Effector memory CD4-positive, alpha-beta T cell (primary cell): ENCODE results near the gene ADAM17.

Experiments
- DNase-seq, 3 donors: peaks; one replicate each; pipeline ENCODE4 v3.0.0-alpha.2; 2020
- H3K27ac ChIP-seq: 2 replicates; pipeline ENCODE4 v1.7.0; 2013; ENCODE audit warnings: mild to moderate bottlenecking, low read length, moderate library complexity; ENCODE audit not compliant: insufficient read depth, poor library complexity, severe bottlenecking
- H3K27me3 ChIP-seq: replicated peaks from 2 replicates; pipeline ENCODE4 v1.7.0; 2013; ENCODE audit warnings: mild to moderate bottlenecking, low read length; ENCODE audit not compliant: insufficient read depth, control insufficient read depth, poor library complexity, severe bottlenecking
- H3K36me3 ChIP-seq: 2 replicates; pipeline ENCODE4 v1.7.0; 2013; ENCODE audit warnings: mild to moderate bottlenecking, low read length, moderate library complexity; ENCODE audit not compliant: control insufficient read depth, insufficient read depth
- H3K4me1 ChIP-seq: 2 replicates; pipeline ENCODE4 v1.7.0; 2013; ENCODE audit warnings: low read length, mild to moderate bottlenecking; ENCODE audit not compliant: control insufficient read depth, insufficient read depth, poor library complexity, severe bottlenecking
- H3K4me3 ChIP-seq: 2 replicates; pipeline ENCODE4 v1.7.0; 2013; ENCODE audit warnings: low read length, low read depth, mild to moderate bottlenecking; ENCODE audit not compliant: insufficient read depth, poor library complexity, severe bottlenecking
- H3K9me3 ChIP-seq: 2 replicates; pipeline ENCODE4 v1.7.0; 2013; ENCODE audit warnings: mild to moderate bottlenecking, low read length, moderate library complexity; ENCODE audit not compliant: control insufficient read depth

Gene ADAM17

GRCh38 chr2:9497017-9497416, 58.6 kb downstream of the ADAM17 start:
- Histone ChIP-seq H3K4me3 (no peak overlapping the region), H3K9me3 (no peaks in the 10 kb centered on the region), H3K27me3 (no peaks in the 10 kb centered on the region), H3K4me1 (no peaks in the 10 kb centered on the region), H3K27ac (no peak overlapping the region), H3K36me3 (peaks cover 43% of the 10 kb centered on the region)
- no peak for DNase-seq

GRCh38 chr2:9494081-9494480, 61.5 kb downstream of the ADAM17 start:
- Histone ChIP-seq H3K4me1 (no peaks in the 10 kb centered on the region), H3K27me3 (no peaks in the 10 kb centered on the region), H3K27ac (no peak overlapping the region), H3K36me3 (peaks cover 63% of the 10 kb centered on the region), H3K9me3 (no peaks in the 10 kb centered on the region), H3K4me3 (no peak overlapping the region)
- no peak for DNase-seq

GRCh38 chr2:9493478-9493877, 62.2 kb downstream of the ADAM17 start:
- Histone ChIP-seq H3K27ac (no peak overlapping the region), H3K4me1 (no peaks in the 10 kb centered on the region), H3K36me3 (peaks cover 68% of the 10 kb centered on the region), H3K4me3 (no peak overlapping the region), H3K9me3 (no peaks in the 10 kb centered on the region), H3K27me3 (no peaks in the 10 kb centered on the region)
- DNase-seq, result no peak

- H3K4me1 ChIP-seq, result no peaks in the 10 kb centered on the region
- H3K9me3 ChIP-seq, result no peaks in the 10 kb centered on the region
- H3K4me3 ChIP-seq, result no peak overlapping the region
- DNase-seq, result no peak
- no peaks in the 10 kb centered on the region for H3K27me3 ChIP-seq
- peaks cover 68% of the 10 kb centered on the region for H3K36me3 ChIP-seq
- H3K27ac ChIP-seq, result no peak overlapping the region
Measured at GRCh38 chr2:9492927-9493326, 62.7 kb downstream of the ADAM17 start.

- DNase-seq, result no peak
- Histone ChIP-seq H3K36me3 (peaks cover 76% of the 10 kb centered on the region), H3K4me3 (no peak overlapping the region), H3K27me3 (no peaks in the 10 kb centered on the region), H3K27ac (no peak overlapping the region), H3K4me1 (no peaks in the 10 kb centered on the region), H3K9me3 (no peaks in the 10 kb centered on the region)
Measured at GRCh38 chr2:9490789-9491188, 64.8 kb downstream of the ADAM17 start.

GRCh38 chr2:9488583-9489547, 66.8 kb downstream of the ADAM17 start:
- no peaks in the 10 kb centered on the region for H3K9me3 ChIP-seq
- no peak overlapping the region for H3K4me3 ChIP-seq
- DNase-seq, result no peak
- H3K36me3 ChIP-seq, result peaks cover 91% of the 10 kb centered on the region
- no peak overlapping the region for H3K27ac ChIP-seq
- H3K4me1 ChIP-seq, result no peaks in the 10 kb centered on the region
- H3K27me3 ChIP-seq, result no peaks in the 10 kb centered on the region

GRCh38 chr2:9484533-9484932, 71.1 kb downstream of the ADAM17 start:
- no peak for DNase-seq
- H3K9me3 ChIP-seq, result no peaks in the 10 kb centered on the region

GRCh38 chr2:9483107-9483506, 72.5 kb downstream of the ADAM17 start:
- DNase-seq, result no peak
- H3K27me3 ChIP-seq, result no peaks in the 10 kb centered on the region
- no peak overlapping the region for H3K27ac ChIP-seq
- no peaks in the 10 kb centered on the region for H3K9me3 ChIP-seq
- no peak overlapping the region for H3K4me3 ChIP-seq
- no peaks in the 10 kb centered on the region for H3K4me1 ChIP-seq
- peaks cover 73% of the 10 kb centered on the region for H3K36me3 ChIP-seq

More at GRCh38 chr2:9484533-9484932, 71.1 kb downstream of the ADAM17 start:
- no peak overlapping the region for H3K27ac ChIP-seq
- H3K4me1 ChIP-seq, result no peaks in the 10 kb centered on the region
- no peak overlapping the region for H3K4me3 ChIP-seq
- H3K36me3 ChIP-seq, result peaks cover 86% of the 10 kb centered on the region
- no peaks in the 10 kb centered on the region for H3K27me3 ChIP-seq

GRCh38 chr2:9480157-9480556, 75.5 kb downstream of the ADAM17 start:
- Histone ChIP-seq H3K36me3 (peaks cover 47% of the 10 kb centered on the region), H3K27ac (no peak overlapping the region), H3K9me3 (no peaks in the 10 kb centered on the region), H3K4me1 (peaks cover 2% of the 10 kb centered on the region), H3K4me3 (no peak overlapping the region), H3K27me3 (no peaks in the 10 kb centered on the region)
- DNase-seq, result no peak

- Histone ChIP-seq H3K4me3 (no peak overlapping the region), H3K4me1 (peaks cover 8% of the 10 kb centered on the region), H3K27me3 (no peaks in the 10 kb centered on the region), H3K27ac (no peak overlapping the region), H3K36me3 (peaks cover 31% of the 10 kb centered on the region), H3K9me3 (no peaks in the 10 kb centered on the region)
- no peak for DNase-seq
Measured at GRCh38 chr2:9478526-9478925, 77.1 kb downstream of the ADAM17 start.
